ENCODE data around the gene OMA1. TPM values are rescaled to one million over a fixed set of nuclear protein-coding genes. Genes with fewer than 3 reads are reported as not detected.

The OMA1 gene
- total RNA-seq: 10 to 100 TPM; 73.1 to 86.2 TPM
- 10 to 100 TPM; 32.7 to 36.9 TPM for polyA plus RNA-seq

DNA sequence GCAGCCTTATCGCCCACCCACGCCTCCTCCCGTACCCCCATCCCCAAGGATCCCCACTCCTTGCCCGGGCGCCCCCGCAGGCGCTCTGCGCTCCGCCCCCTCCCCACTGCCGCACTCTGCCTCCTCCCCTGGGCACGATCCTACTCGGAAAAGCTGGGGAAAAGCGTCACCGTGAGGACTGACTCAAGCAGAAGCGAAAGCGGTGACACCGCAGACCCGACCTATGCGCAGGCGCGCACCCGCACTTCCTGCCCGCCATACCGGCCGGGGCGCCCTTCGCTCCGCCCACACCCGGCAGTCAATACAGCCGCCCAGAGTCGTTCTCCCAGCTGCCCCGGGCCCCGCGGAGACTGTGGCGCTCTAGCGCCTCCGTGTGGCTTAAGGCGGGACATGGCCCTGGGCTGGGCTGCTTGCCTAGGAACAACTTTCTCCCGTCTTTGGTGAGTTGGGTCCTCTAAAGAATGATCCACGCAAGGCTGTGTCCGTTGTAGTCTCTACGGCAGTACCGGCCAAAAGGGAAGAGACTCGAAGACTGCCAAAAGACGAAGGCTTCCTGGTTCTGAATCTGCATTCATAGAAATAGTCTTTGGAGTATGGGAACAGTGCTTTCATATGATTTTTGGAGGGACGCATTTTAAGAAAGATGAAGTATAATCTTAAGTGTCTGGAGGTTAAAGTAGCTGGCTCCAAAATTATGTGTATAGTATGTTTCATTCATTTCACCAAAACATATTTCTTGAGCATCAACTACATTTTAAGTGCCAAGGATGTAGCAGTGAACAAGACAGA is at the start of gene OMA1:
TSS of gene OMA1 (minus strand) at position 207 of the 789 bp plus-strand sequence. CDS start 7,432 bp downstream, outside the sequence.
- Mint-ChIP-seq H3K4me3 (peak within 1 kb of the TSS; percentile 93 to 99 (median 96)), H3K9me3 (no peaks in the 10 kb centered on the region), H3K27me3 (peaks cover 0 to 2% of the 10 kb centered on the region in 2 donors), H3K27ac (peak within 1 kb of the TSS; percentile 95 to 99 (median 99)), H3K36me3 (peaks cover 0 to 7% of the 10 kb centered on the region in 2 donors), H3K4me1 (peaks cover 19 to 35% (median 23%) of the 10 kb centered on the region in 4 donors)
- POLR2A ChIA-PET (ENCODE audit: partially characterized antibody): interaction anchor here (0.5 to 1.7 kb wide), 11 partner anchors 11 to 1714 kb away, joined by 3 to 24 read pairs (median 3); partner anchors contain the start of gene JUN
- no peaks in the 10 kb centered on the region for H3K9me3 ChIP-seq (ENCODE audit: control insufficient read depth in 1 of 2, low read length in 2 of 2)
- DNase-seq: peak; percentile 96 to 98 (median 97)
- CTCF ChIA-PET (ENCODE audit: partially characterized antibody): interaction anchor here (1.3 to 6.1 kb wide), 8 partner anchors 8 to 1715 kb away, joined by 3 to 121 read pairs (median 6); no protein-coding TSS in a partner anchor
- no peaks in the 10 kb centered on the region for H3K36me3 ChIP-seq (ENCODE audit: insufficient read depth, low read length)
- intact Hi-C loops (cut with micrococcal nuclease): loop anchor here (1.0 to 5.0 kb wide), 7 partner anchors 30 to 1268 kb away; partner anchors contain the start of genes FGGY, HOOK1, JUN and MYSM1
- H3K4me3 ChIP-seq (ENCODE audit: low read length in 2 of 2): peak within 1 kb of the TSS; percentile 78 to 88
- H3K27ac ChIP-seq (ENCODE audit: low read depth, low read length): peak within 1 kb of the TSS; percentile 94
- peaks cover 17% of the 10 kb centered on the region for H3K4me1 ChIP-seq (ENCODE audit: insufficient read depth, low read length)
- no peaks in the 10 kb centered on the region for H3K27me3 ChIP-seq (ENCODE audit: insufficient read depth, low read length)

DNA sequence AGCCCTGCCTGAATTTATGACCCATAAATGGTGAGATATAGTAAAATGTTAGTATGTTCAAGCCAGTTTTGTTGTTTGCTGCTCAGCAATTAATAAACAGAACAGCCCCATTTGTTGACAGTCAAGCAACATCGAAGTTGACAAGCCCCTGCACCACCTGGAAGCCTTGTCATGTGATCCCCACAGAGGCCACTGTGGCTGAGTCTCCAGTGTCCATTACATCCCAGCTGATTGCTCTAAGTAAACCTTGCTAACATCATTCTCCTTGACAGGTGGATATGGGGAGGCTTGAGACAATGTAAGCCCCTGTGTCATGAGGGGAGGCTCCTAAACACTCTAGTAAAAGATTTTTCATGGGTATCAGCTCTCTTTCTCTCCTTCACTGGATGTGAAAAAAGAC is 48.0 kb upstream of the OMA1 start:
- intact Hi-C loops (cut with micrococcal nuclease): no loop called here
- Mint-ChIP-seq H3K4me1 (no peaks in the 10 kb centered on the region), H3K4me3 (no peak overlapping the region), H3K36me3 (no peaks in the 10 kb centered on the region), H3K9me3 (no peaks in the 10 kb centered on the region), H3K27ac (no peak overlapping the region), H3K27me3 (peaks cover 13 to 25% of the 10 kb centered on the region in 2 donors)
- no peak for DNase-seq
- no peaks in the 10 kb centered on the region for H3K9me3 ChIP-seq (ENCODE audit: control insufficient read depth in 1 of 2, low read length in 2 of 2)
- ChIA-PET POLR2A (ENCODE audit: partially characterized antibody) (no interaction called here), CTCF (ENCODE audit: partially characterized antibody) (no interaction called here)
- no peak overlapping the region for H3K27ac ChIP-seq (ENCODE audit: low read depth, low read length)
- no peaks in the 10 kb centered on the region for H3K4me1 ChIP-seq (ENCODE audit: insufficient read depth, low read length)
- no peaks in the 10 kb centered on the region for H3K27me3 ChIP-seq (ENCODE audit: insufficient read depth, low read length)
- H3K4me3 ChIP-seq (ENCODE audit: low read length in 2 of 2): no peak overlapping the region
- no peaks in the 10 kb centered on the region for H3K36me3 ChIP-seq (ENCODE audit: insufficient read depth, low read length)

DNA sequence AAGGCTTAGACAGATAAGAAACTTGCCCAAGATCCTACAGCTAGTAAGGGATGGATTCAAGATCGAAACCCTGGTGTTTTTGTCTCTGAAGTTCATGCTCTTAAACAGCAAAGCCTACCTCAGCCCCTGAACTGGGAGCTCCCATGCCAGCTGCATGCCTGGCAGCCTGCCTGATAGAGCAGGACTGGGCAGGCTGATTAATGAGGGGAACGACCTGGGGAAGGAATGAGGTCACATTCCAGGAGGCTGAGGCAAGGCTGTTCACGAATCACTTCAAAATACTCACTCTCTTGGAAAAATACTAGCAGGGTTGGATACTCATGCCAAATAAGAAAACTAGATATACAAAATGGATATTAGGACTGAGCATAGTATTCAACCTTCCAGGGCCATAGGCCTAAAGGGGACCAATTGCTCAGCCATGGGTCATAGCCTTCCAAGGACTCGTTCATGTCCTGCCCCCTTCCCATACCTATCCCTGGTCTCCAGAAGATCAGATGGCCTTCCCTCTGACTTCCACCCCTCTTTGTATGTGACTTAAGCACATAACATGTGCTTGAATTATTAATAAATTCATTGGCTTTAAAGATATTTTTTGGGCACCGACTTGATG is 46.1 kb upstream of the OMA1 start:
- Histone ChIP-seq H3K27me3 (ENCODE audit: insufficient read depth, low read length) (no peaks in the 10 kb centered on the region), H3K4me1 (ENCODE audit: insufficient read depth, low read length) (no peaks in the 10 kb centered on the region), H3K4me3 (ENCODE audit: low read length in 2 of 2) (no peak overlapping the region), H3K9me3 (ENCODE audit: control insufficient read depth in 1 of 2, low read length in 2 of 2) (no peaks in the 10 kb centered on the region), H3K36me3 (ENCODE audit: insufficient read depth, low read length) (no peaks in the 10 kb centered on the region), H3K27ac (ENCODE audit: low read depth, low read length) (no peak overlapping the region)
- intact Hi-C loops (cut with micrococcal nuclease): no loop called here
- Mint-ChIP-seq H3K27ac (no peak overlapping the region), H3K4me1 (no peaks in the 10 kb centered on the region), H3K27me3 (peaks cover 8 to 20% of the 10 kb centered on the region in 2 donors), H3K9me3 (no peaks in the 10 kb centered on the region), H3K36me3 (no peaks in the 10 kb centered on the region), H3K4me3 (no peak overlapping the region)
- CTCF ChIA-PET (ENCODE audit: partially characterized antibody): no interaction called here
- no peak for DNase-seq
- POLR2A ChIA-PET (ENCODE audit: partially characterized antibody): no interaction called here

DNA sequence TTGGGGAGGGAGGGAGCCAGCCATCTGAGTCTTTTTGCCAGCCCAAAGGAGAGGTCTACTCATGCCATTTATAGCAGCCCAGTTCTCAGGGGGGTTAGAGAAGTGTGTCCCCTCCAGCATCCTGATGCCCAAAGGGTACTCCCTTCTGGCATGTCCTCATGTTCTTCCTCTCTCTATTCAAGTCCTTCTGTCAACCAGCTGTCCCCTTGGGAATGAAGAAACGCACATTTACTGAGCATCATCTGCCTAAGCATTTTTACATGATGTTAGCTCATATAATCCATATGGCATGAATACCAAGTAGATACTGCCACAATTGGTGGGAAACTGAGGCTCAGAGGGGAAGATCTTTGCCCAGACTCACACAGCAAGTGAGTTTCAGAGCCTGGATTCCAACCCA is 45.3 kb upstream of the OMA1 start:
- no peaks in the 10 kb centered on the region for H3K9me3 ChIP-seq (ENCODE audit: control insufficient read depth in 1 of 2, low read length in 2 of 2)
- no peak for DNase-seq
- Mint-ChIP-seq H3K36me3 (no peaks in the 10 kb centered on the region), H3K4me3 (no peak overlapping the region), H3K27ac (no peak overlapping the region), H3K4me1 (no peaks in the 10 kb centered on the region), H3K9me3 (no peaks in the 10 kb centered on the region), H3K27me3 (peaks cover 9 to 18% of the 10 kb centered on the region in 2 donors)
- POLR2A ChIA-PET (ENCODE audit: partially characterized antibody): no interaction called here
- no peaks in the 10 kb centered on the region for H3K36me3 ChIP-seq (ENCODE audit: insufficient read depth, low read length)
- H3K27ac ChIP-seq (ENCODE audit: low read depth, low read length): no peak overlapping the region
- CTCF ChIA-PET (ENCODE audit: partially characterized antibody): no interaction called here
- H3K4me3 ChIP-seq (ENCODE audit: low read length in 2 of 2): no peak overlapping the region
- intact Hi-C loops (cut with micrococcal nuclease): no loop called here
- no peaks in the 10 kb centered on the region for H3K27me3 ChIP-seq (ENCODE audit: insufficient read depth, low read length)
- H3K4me1 ChIP-seq (ENCODE audit: insufficient read depth, low read length): no peaks in the 10 kb centered on the region

DNA sequence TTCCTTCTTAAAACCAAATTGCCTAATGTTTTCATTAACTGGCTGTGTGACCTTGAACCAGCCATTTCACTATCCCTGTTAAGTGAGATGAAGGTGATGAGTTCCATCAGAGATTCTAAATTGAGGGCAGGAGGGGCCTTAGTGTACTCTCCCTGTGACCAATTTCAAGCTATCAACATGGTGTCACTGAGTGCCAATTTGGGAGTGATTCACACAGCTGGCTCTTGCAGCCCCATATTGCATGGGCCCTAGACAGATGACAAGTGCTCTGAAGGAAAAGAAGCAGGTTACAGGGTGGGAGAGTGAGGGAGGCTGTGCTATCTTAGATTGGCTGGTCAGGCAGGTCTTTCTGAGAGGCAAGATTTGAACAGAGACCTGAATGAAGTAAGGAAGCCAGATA is 43.5 kb upstream of the OMA1 start:
- Histone ChIP-seq H3K36me3 (ENCODE audit: insufficient read depth, low read length) (no peaks in the 10 kb centered on the region), H3K4me1 (ENCODE audit: insufficient read depth, low read length) (no peaks in the 10 kb centered on the region), H3K4me3 (ENCODE audit: low read length in 2 of 2) (no peak overlapping the region), H3K27me3 (ENCODE audit: insufficient read depth, low read length) (no peaks in the 10 kb centered on the region), H3K9me3 (ENCODE audit: control insufficient read depth in 1 of 2, low read length in 2 of 2) (no peaks in the 10 kb centered on the region), H3K27ac (ENCODE audit: low read depth, low read length) (no peak overlapping the region)
- no peaks in the 10 kb centered on the region for H3K9me3 Mint-ChIP-seq
- no peaks in the 10 kb centered on the region for H3K4me1 Mint-ChIP-seq
- H3K27me3 Mint-ChIP-seq: peaks cover 4 to 25% of the 10 kb centered on the region in 2 donors
- no peak overlapping the region for H3K4me3 Mint-ChIP-seq
- no peaks in the 10 kb centered on the region for H3K36me3 Mint-ChIP-seq
- intact Hi-C loops (cut with micrococcal nuclease): no loop called here
- no peak overlapping the region for H3K27ac Mint-ChIP-seq
- no peak for DNase-seq
- ChIA-PET CTCF (ENCODE audit: partially characterized antibody) (interaction anchor here (1.1 kb wide), 1 partner anchor 24 kb away, joined by 3 read pairs; no protein-coding TSS in a partner anchor), POLR2A (ENCODE audit: partially characterized antibody) (no interaction called here)

DNA sequence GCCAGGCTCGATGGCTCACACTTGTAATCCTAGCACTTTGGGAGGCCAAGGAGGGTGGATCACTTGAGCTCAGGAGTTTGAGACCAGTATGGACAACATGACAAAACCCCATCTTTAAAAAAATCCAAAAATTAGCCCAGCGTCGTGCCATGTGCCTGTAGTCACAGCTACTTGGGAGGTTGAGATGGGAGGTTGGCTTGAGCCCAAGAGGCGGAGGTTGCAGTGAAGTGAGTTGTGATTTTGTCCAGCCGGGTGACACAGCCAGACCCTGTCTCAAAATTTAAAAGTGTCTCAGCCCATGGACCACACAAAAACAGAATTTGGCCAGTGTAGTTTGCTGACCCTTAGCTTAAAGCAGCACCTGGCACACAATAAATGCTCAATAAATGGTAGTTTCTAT is 41.9 kb upstream of the OMA1 start:
- no peak overlapping the region for H3K4me3 ChIP-seq (ENCODE audit: low read length in 2 of 2)
- CTCF ChIA-PET (ENCODE audit: partially characterized antibody): no interaction called here
- H3K27ac Mint-ChIP-seq: no peak overlapping the region
- no peaks in the 10 kb centered on the region for H3K27me3 ChIP-seq (ENCODE audit: insufficient read depth, low read length)
- peaks cover 10 to 28% of the 10 kb centered on the region in 2 donors for H3K27me3 Mint-ChIP-seq
- DNase-seq: no peak
- no peaks in the 10 kb centered on the region for H3K9me3 ChIP-seq (ENCODE audit: control insufficient read depth in 1 of 2, low read length in 2 of 2)
- no peak overlapping the region for H3K4me3 Mint-ChIP-seq
- no peaks in the 10 kb centered on the region for H3K4me1 ChIP-seq (ENCODE audit: insufficient read depth, low read length)
- H3K36me3 ChIP-seq (ENCODE audit: insufficient read depth, low read length): no peaks in the 10 kb centered on the region
- POLR2A ChIA-PET (ENCODE audit: partially characterized antibody): no interaction called here
- intact Hi-C loops (cut with micrococcal nuclease): no loop called here
- H3K9me3 Mint-ChIP-seq: no peaks in the 10 kb centered on the region
- no peaks in the 10 kb centered on the region for H3K4me1 Mint-ChIP-seq
- no peak overlapping the region for H3K27ac ChIP-seq (ENCODE audit: low read depth, low read length)
- H3K36me3 Mint-ChIP-seq: no peaks in the 10 kb centered on the region

DNA sequence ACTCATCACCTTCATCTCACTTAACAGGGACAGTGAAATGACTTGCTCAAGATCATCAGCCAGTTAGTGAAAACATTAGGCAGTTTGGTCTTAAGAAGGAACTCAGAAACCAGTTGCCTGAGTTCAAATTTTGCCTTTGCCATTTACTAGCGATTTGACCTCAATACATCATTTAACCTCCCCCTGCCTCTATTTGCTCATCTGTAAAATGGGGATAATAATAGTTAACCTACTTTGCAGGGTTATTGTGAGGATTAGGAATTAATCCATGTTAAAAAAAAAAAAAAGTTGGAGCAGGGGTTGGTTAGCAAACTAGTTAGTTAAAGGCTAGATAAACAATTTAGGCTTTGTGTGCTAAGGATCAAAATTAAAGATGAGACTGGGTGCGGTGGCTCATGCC is 41.1 kb upstream of the OMA1 start:
- no peaks in the 10 kb centered on the region for H3K9me3 Mint-ChIP-seq
- Histone ChIP-seq H3K36me3 (ENCODE audit: insufficient read depth, low read length) (no peaks in the 10 kb centered on the region), H3K27me3 (ENCODE audit: insufficient read depth, low read length) (no peaks in the 10 kb centered on the region), H3K9me3 (ENCODE audit: control insufficient read depth in 1 of 2, low read length in 2 of 2) (no peaks in the 10 kb centered on the region), H3K27ac (ENCODE audit: low read depth, low read length) (no peak overlapping the region), H3K4me3 (ENCODE audit: low read length in 2 of 2) (no peak overlapping the region), H3K4me1 (ENCODE audit: insufficient read depth, low read length) (no peaks in the 10 kb centered on the region)
- peaks cover 10 to 25% of the 10 kb centered on the region in 2 donors for H3K27me3 Mint-ChIP-seq
- intact Hi-C loops (cut with micrococcal nuclease): no loop called here
- no peak overlapping the region for H3K4me3 Mint-ChIP-seq
- H3K4me1 Mint-ChIP-seq: no peaks in the 10 kb centered on the region
- no peak for DNase-seq
- CTCF ChIA-PET (ENCODE audit: partially characterized antibody): no interaction called here
- no peak overlapping the region for H3K27ac Mint-ChIP-seq
- POLR2A ChIA-PET (ENCODE audit: partially characterized antibody): no interaction called here
- no peaks in the 10 kb centered on the region for H3K36me3 Mint-ChIP-seq

Data from CD4-positive, alpha-beta memory T cell (primary cell).